HCT116 (cell line): ENCODE results near the gene ASPG. TPM values are rescaled to one million over a fixed set of nuclear protein-coding genes. Genes with fewer than 3 reads are reported as not detected.

Experiments used
- ATAC-seq: fragments of 200-7000 bp; cut with Tn5 transposase; 2 replicates; pipeline ENCODE4 v1.9.1; 2020; ENCODE audit warnings: mild to moderate bottlenecking, moderate library complexity
- BruUV-seq: library from RNA; stranded (reverse); fragments of 400-500 nt; replicated peaks from 2 replicates; lab custom pipeline; 2021; lab: Mats Ljungman, UMichigan
- CTCF ChIA-PET: fragments of 300-600 bp; sonication (Branson Sonifier 250); formaldehyde crosslinking; loops from one replicate; lab custom pipeline; 2021; ENCODE audit warnings: antibody characterized with exemption; lab: Charles Lee
- POLR2A ChIA-PET: fragments of 300-600, 350-600 bp; sonication (Branson Sonifier 250); formaldehyde crosslinking; loops from one replicate; lab custom pipeline; 2021; ENCODE audit warnings: antibody characterized with exemption; lab: Charles Lee
- RAD21 ChIA-PET, 2 experiments: fragments of 300-600 bp; sonication (Branson Sonifier 250); formaldehyde crosslinking; loops; one replicate each; lab custom pipeline; 2023; ENCODE audit warnings: low total read pairs in 2 of 2; ENCODE audit not compliant: uncharacterized antibody in 2 of 2, unreplicated experiment in 2 of 2, low non-redundant PET in 1 of 2; lab: Charles Lee
- DNase-seq: peaks from one replicate; pipeline ENCODE4 v3.0.0-alpha.2; 2010; ENCODE audit warnings: low read depth, low spot score
- H2AFZ ChIP-seq: fragments of 200-600 bp; shearing (Covaris generic), sonication (generic); 2 replicates; pipeline ENCODE4 v1.6.1; 2017; ENCODE audit warnings: low read depth, mixed run types, mixed read lengths, antibody characterized with exemption, low read length; ENCODE audit not compliant: poor library complexity, severe bottlenecking
- H3K27ac ChIP-seq: 2 replicates; pipeline ENCODE4 v1.5.1; 2012; ENCODE audit warnings: low read depth, low read length
- H3K27me3 ChIP-seq: fragments of 200-600 bp; sonication (generic); 2 replicates; pipeline ENCODE4 v1.6.1; 2016; ENCODE audit warnings: mixed run types, low read length, mixed read lengths; ENCODE audit not compliant: insufficient read depth
- H3K36me3 ChIP-seq, 2 experiments: fragments of 200-500 bp in 1 of 2; fragments of 200-600 bp in 1 of 2; sonication (Bioruptor generic) in 1 of 2; sonication (generic) in 1 of 2; 2 replicates each; pipeline versions ENCODE4 v1.5.1 to v1.6.1; 2014 to 2016; ENCODE audit warnings: low read length in 2 of 2, inconsistent platforms in 1 of 2, mixed read lengths in 1 of 2, mixed run types in 1 of 2; ENCODE audit not compliant: insufficient read depth in 2 of 2, control insufficient read depth in 1 of 2
- H3K4me1 ChIP-seq, 2 experiments: fragments of 200-600 bp in 1 of 2; sonication (generic) in 1 of 2; 2 replicates each; pipeline versions ENCODE4 v1.5.1 to v1.6.1; 2012 to 2017; ENCODE audit warnings: low read length in 2 of 2, inconsistent platforms in 1 of 2, mild to moderate bottlenecking in 1 of 2, mixed read lengths in 1 of 2, mixed run types in 1 of 2, moderate library complexity in 1 of 2; ENCODE audit not compliant: insufficient read depth in 2 of 2, control insufficient read depth in 1 of 2
- H3K4me2 ChIP-seq: fragments of 200-600 bp; sonication (generic); 2 replicates; pipeline ENCODE4 v1.6.1; 2017; ENCODE audit warnings: mixed run types, low read length, mixed read lengths
- H3K4me3 ChIP-seq, 2 experiments: fragments of 200-600 bp in 1 of 2; sonication (generic) in 1 of 2; replicated peaks in 1 of 2; 2 replicates each; pipeline ENCODE4 v1.5.1; 2011 to 2016; ENCODE audit warnings: low read length in 2 of 2, control low read depth in 1 of 2, low read depth in 1 of 2, mild to moderate bottlenecking in 1 of 2, mixed read lengths in 1 of 2, mixed run types in 1 of 2
- H3K79me2 ChIP-seq: fragments of 200-600 bp; sonication (generic); 2 replicates; pipeline ENCODE4 v1.6.1; 2017; ENCODE audit warnings: mild to moderate bottlenecking, mixed run types, low read length, moderate library complexity, mixed read lengths; ENCODE audit not compliant: insufficient read depth
- H3K9ac ChIP-seq: fragments of 200-600 bp; sonication (generic); 2 replicates; pipeline ENCODE4 v1.6.1; 2016; ENCODE audit warnings: low read length, mixed read lengths
- H3K9me2 ChIP-seq: fragments of 200-600 bp; sonication (generic), shearing (Covaris generic); 2 replicates; pipeline ENCODE4 v1.6.1; 2017; ENCODE audit warnings: mixed run types, mild to moderate bottlenecking, moderate library complexity; ENCODE audit not compliant: insufficient read depth
- H3K9me3 ChIP-seq, 2 experiments: fragments of 200-500 bp in 1 of 2; fragments of 200-600 bp in 1 of 2; sonication (Bioruptor generic) in 1 of 2; sonication (generic) in 1 of 2; 2 replicates each; pipeline ENCODE4 v1.6.1; 2014 to 2017; ENCODE audit warnings: low read length in 2 of 2, mixed read lengths in 2 of 2, inconsistent platforms in 1 of 2, low read depth in 1 of 2, mild to moderate bottlenecking in 1 of 2, mixed run types in 1 of 2, moderate library complexity in 1 of 2; ENCODE audit not compliant: control insufficient read depth in 1 of 2, insufficient read depth in 1 of 2
- H4K20me1 ChIP-seq: fragments of 200-600 bp; sonication (generic), shearing (Covaris generic); 2 replicates; pipeline ENCODE4 v1.6.1; 2017; ENCODE audit warnings: mixed run types, mild to moderate bottlenecking, moderate library complexity; ENCODE audit not compliant: insufficient read depth
- CBX3 ChIP-seq: IDR thresholded peaks from 2 replicates; pipeline ENCODE4 v1.6.1; 2012; ENCODE audit warnings: low read depth
- EGR1 ChIP-seq: IDR thresholded peaks from 2 replicates; pipeline ENCODE4 v1.6.1; 2012; ENCODE audit warnings: low read depth
- JUND ChIP-seq: IDR thresholded peaks from 2 replicates; pipeline ENCODE4 v1.6.1; 2012
- RAD21 ChIP-seq: IDR thresholded peaks from 2 replicates; pipeline ENCODE4 v1.6.1; 2012; ENCODE audit warnings: low read depth, mild to moderate bottlenecking
- SIN3A ChIP-seq: IDR thresholded peaks from 2 replicates; pipeline ENCODE4 v1.6.1; 2012; ENCODE audit warnings: low read depth
- TCF7L2 ChIP-seq: IDR thresholded peaks from 2 replicates; pipeline ENCODE4 v1.7.0; 2011; ENCODE audit warnings: borderline replicate concordance, inconsistent platforms; ENCODE audit not compliant: insufficient read depth, insufficient read length; ENCODE audit errors: extremely low read depth
- YY1 ChIP-seq: IDR thresholded peaks from 2 replicates; pipeline ENCODE4 v1.6.1; 2011; ENCODE audit warnings: low read length, low read depth, moderate library complexity, mild to moderate bottlenecking; ENCODE audit not compliant: insufficient replicate concordance; ENCODE audit errors: extremely low read depth
- ZNF274 ChIP-seq: fragments of 200-500 bp; sonication (Bioruptor generic); IDR thresholded peaks from 2 replicates; pipeline ENCODE4 v1.6.1; 2014; ENCODE audit warnings: mild to moderate bottlenecking, low read depth, low read length, inconsistent platforms
- intact Hi-C: fragments of 100-400 bp; cut with micrococcal nuclease; formaldehyde crosslinking; loops from 2 replicates; pipeline ENCODE4 v1.10.0; 2022
- total RNA-seq: library from RNA; stranded (reverse); gene quantifications from one replicate; pipeline ENCODE4 v1.2.1, GENCODE V29; 2021; ENCODE audit not compliant: unreplicated experiment
- TF ChIP-seq, protein P1 (sequence below): IDR thresholded peaks from 2 replicates; pipeline ENCODE4 v1.6.1; 2012

Gene ASPG
- total RNA-seq, 1 experiment from 2014 or later: not detected

DNA sequence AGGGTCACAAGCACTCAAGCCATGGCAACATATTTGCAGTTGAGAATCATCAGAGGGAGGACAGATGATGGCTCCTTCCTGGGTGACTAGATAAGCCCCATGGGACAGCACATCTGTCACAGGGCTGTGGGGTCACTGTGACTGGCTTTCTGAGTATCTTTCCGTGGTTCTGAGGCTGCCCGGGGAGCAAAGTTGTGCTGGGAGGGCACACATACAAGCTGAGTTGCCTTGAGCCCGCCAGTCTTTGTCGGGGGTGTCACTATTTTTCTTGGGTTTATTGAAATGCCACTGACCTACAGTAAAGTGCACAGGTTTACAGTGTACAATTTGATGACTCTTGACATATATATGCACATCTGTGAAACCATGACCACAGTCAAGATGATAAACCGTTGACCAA, 35.6 kb downstream of the ASPG start:
- ATAC-seq (no peak), DNase-seq (no peak)
- Histone ChIP-seq H3K9ac (no peak overlapping the region), H3K4me3 (no peak overlapping the region), H4K20me1 (no peaks in the 10 kb centered on the region), H3K9me3 (peaks cover 7 to 26% of the 10 kb centered on the region in 2 experiments), H2AFZ (no peak overlapping the region), H3K27me3 (no peaks in the 10 kb centered on the region), H3K27ac (no peak overlapping the region), H3K36me3 (no peaks in the 10 kb centered on the region), H3K4me2 (no peak overlapping the region), H3K79me2 (no peaks in the 10 kb centered on the region), H3K9me2 (no peaks in the 10 kb centered on the region), H3K4me1 (peaks cover 9 to 41% of the 10 kb centered on the region in 2 experiments; a peak in 3 of 4 replicates)
- ChIA-PET RAD21 (no interaction called here), POLR2A (no interaction called here), CTCF (interaction anchor here (1.5 kb wide), 1 partner anchor 43 kb away, joined by 5 read pairs; no protein-coding TSS in a partner anchor)
- no TSS peak for BruUV-seq
- TF ChIP-seq ZNF274 (no peak), YY1 (no peak), JUND (no peak), SIN3A (no peak), EGR1 (no peak), TCF7L2 (no peak)
- TF ChIP-seq, protein P1, sequence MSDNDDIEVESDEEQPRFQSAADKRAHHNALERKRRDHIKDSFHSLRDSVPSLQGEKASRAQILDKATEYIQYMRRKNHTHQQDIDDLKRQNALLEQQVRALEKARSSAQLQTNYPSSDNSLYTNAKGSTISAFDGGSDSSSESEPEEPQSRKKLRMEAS: no peak
- intact Hi-C loops: no loop called here

GRCh38 chr14:104123879-104124278, 38.4 kb downstream of the ASPG start:
- H3K9ac ChIP-seq: no peak overlapping the region
- POLR2A ChIA-PET: no interaction called here
- no TSS peak for BruUV-seq
- no peak for DNase-seq
- H3K4me2 ChIP-seq: no peak overlapping the region
- intact Hi-C loops: no loop called here
- no peak for ATAC-seq
- no peak for TF ChIP-seq RAD21
- TF ChIP-seq CBX3: peak; percentile 39; the same call in 1 of the 2 replicates
- RAD21 ChIA-PET: no interaction called here
- CTCF ChIA-PET: no interaction called here
- no peak overlapping the region for H3K4me3 ChIP-seq
- no peaks in the 10 kb centered on the region for H4K20me1 ChIP-seq
- H3K4me1 ChIP-seq: peaks cover 4 to 17% of the 10 kb centered on the region in 2 experiments; a peak in 3 of 4 replicates
- no peak overlapping the region for H3K27ac ChIP-seq
- H3K27me3 ChIP-seq: no peaks in the 10 kb centered on the region
- no peak overlapping the region for H2AFZ ChIP-seq
- no peaks in the 10 kb centered on the region for H3K9me2 ChIP-seq
- H3K36me3 ChIP-seq: no peaks in the 10 kb centered on the region
- no peaks in the 10 kb centered on the region for H3K79me2 ChIP-seq
- H3K9me3 ChIP-seq: peaks cover 12 to 26% of the 10 kb centered on the region in 2 experiments
